B cell (primary cell): ENCODE data around the gene TENT4B. TPM values are rescaled to one million over a fixed set of nuclear protein-coding genes. Genes with fewer than 3 reads are reported as not detected.
A peak's percentile ranks its signal among the peaks of the same experiment; 100 is the strongest.

Experiments
- ATAC-seq: fragments of 200-7000 bp; cut with Tn5 transposase; one replicate; pipeline ENCODE4 v1.10.0; 2021; ENCODE audit warnings: low read depth, mild to moderate bottlenecking, moderate number of reproducible peaks, moderate library complexity
- CTCF ChIA-PET: fragments of 350-600 bp; sonication (Branson Sonifier 250); formaldehyde crosslinking; loops from one replicate; lab custom pipeline; 2021; ENCODE audit warnings: antibody characterized with exemption, inconsistent platforms; lab: Charles Lee
- POLR2A ChIA-PET: fragments of 350-600 bp; sonication (Branson Sonifier 250); formaldehyde crosslinking; loops from one replicate; lab custom pipeline; 2021; ENCODE audit warnings: antibody characterized with exemption; lab: Charles Lee
- DNase-seq: peaks from one replicate; pipeline ENCODE4 v3.0.0; 2013
- H2AFZ ChIP-seq: 2 replicates; pipeline ENCODE4 v1.6.1; 2012; ENCODE audit warnings: mild to moderate bottlenecking, low read depth, low read length; ENCODE audit not compliant: insufficient read depth, poor library complexity, severe bottlenecking
- H3K27ac ChIP-seq, 2 donors: 1 replicate in 1 of 2; 2 replicates in 1 of 2; pipeline ENCODE4 v1.5.1; 2012 to 2013; ENCODE audit warnings: low read length in 2 of 2, mild to moderate bottlenecking in 2 of 2, moderate library complexity in 1 of 2
- H3K27me3 ChIP-seq, 4 experiments: fragments of 200-600 bp in 1 of 4; sonication (generic) in 1 of 4; replicated peaks in 1 of 4; 1 replicate in 2 of 4; 2 replicates in 2 of 4; pipeline versions ENCODE4 v1.6.1 to v1.7.0; 2013 to 2016; ENCODE audit warnings: low read length in 3 of 4, mild to moderate bottlenecking in 2 of 4, mixed read lengths in 1 of 4, moderate library complexity in 1 of 4; ENCODE audit not compliant: insufficient read depth in 4 of 4, control insufficient read depth in 3 of 4; ENCODE audit errors: control extremely low read depth in 1 of 4
- H3K36me3 ChIP-seq, 2 experiments: replicated peaks in 1 of 2; 1 replicate in 1 of 2; 2 replicates in 1 of 2; pipeline versions ENCODE4 v1.6.1 to v1.7.1; 2013; ENCODE audit warnings: low read length in 1 of 2; ENCODE audit not compliant: insufficient read depth in 2 of 2, control insufficient read depth in 1 of 2; ENCODE audit errors: control extremely low read depth in 1 of 2, extremely low read depth in 1 of 2
- H3K4me1 ChIP-seq, 2 donors: fragments of 200-600 bp in 1 of 2; sonication (generic) in 1 of 2; 1 replicate in 1 of 2; 2 replicates in 1 of 2; pipeline versions ENCODE4 v1.5.1 to v1.6.1; 2013 to 2017; ENCODE audit warnings: low read length in 2 of 2; ENCODE audit not compliant: control insufficient read depth in 2 of 2, insufficient read depth in 2 of 2
- H3K4me2 ChIP-seq: replicated peaks from 2 replicates; pipeline ENCODE3; 2012; ENCODE audit warnings: mild to moderate bottlenecking, low read depth, low read length; ENCODE audit not compliant: poor library complexity, severe bottlenecking
- H3K4me3 ChIP-seq, 5 experiments: fragments of 200-600 bp in 1 of 5; sonication (generic) in 1 of 5; 1 replicate in 3 of 5; 2 replicates in 2 of 5; pipeline versions ENCODE4 v1.5.1 to v1.7.0; 2011 to 2016; ENCODE audit warnings: low read length in 4 of 5, mild to moderate bottlenecking in 4 of 5, low read depth in 2 of 5, control low read depth in 1 of 5, moderate library complexity in 1 of 5; ENCODE audit not compliant: insufficient read depth in 1 of 5; ENCODE audit errors: control extremely low read depth in 1 of 5, extremely low read depth in 1 of 5
- H3K79me2 ChIP-seq: fragments of 200-600 bp; sonication (generic); one replicate; pipeline ENCODE4 v1.6.0; 2016; ENCODE audit warnings: low read length; ENCODE audit not compliant: control insufficient read depth, insufficient read depth
- H3K9ac ChIP-seq: fragments of 200-600 bp; sonication (generic); 2 replicates; pipeline ENCODE4 v1.6.1; 2017; ENCODE audit warnings: mild to moderate bottlenecking, low read length, moderate library complexity
- H3K9me3 ChIP-seq, 3 donors: one replicate each; pipeline versions ENCODE4 v1.6.1 to v1.7.1; 2013; ENCODE audit warnings: low read length in 2 of 3; ENCODE audit not compliant: control insufficient read depth in 2 of 3, insufficient read depth in 1 of 3; ENCODE audit errors: control extremely low read depth in 1 of 3
- H4K20me1 ChIP-seq: 2 replicates; pipeline ENCODE4 v1.6.0; 2012; ENCODE audit warnings: mild to moderate bottlenecking, low read length; ENCODE audit not compliant: insufficient read depth, control insufficient read depth, poor library complexity, severe bottlenecking
- H3K27ac Mint-ChIP-seq: one replicate; pipeline ENCODE4 v1.8.0; 2021; ENCODE audit warnings: mixed read lengths
- H3K27me3 Mint-ChIP-seq: one replicate; pipeline ENCODE4 v1.8.0; 2021; ENCODE audit warnings: mixed read lengths
- H3K4me1 Mint-ChIP-seq: one replicate; pipeline ENCODE4 v1.8.0; 2021; ENCODE audit warnings: mixed read lengths
- H3K4me3 Mint-ChIP-seq: one replicate; pipeline ENCODE4 v1.8.0; 2021; ENCODE audit warnings: mixed read lengths
- H3K9me3 Mint-ChIP-seq: one replicate; pipeline ENCODE4 v1.8.0; 2022; ENCODE audit warnings: mixed read lengths; ENCODE audit not compliant: insufficient read depth
- EZH2 ChIP-seq: IDR thresholded peaks from 2 replicates; pipeline ENCODE4 v1.6.1; 2012; ENCODE audit warnings: borderline replicate concordance, low read depth, mild to moderate bottlenecking, moderate library complexity, low read length; ENCODE audit not compliant: insufficient read depth, poor library complexity, severe bottlenecking
- WGBS: methylation state at CpG from one replicate; pipeline ENCODE4 v1.1.5; 2013; ENCODE audit warnings: missing lambda C conversion rate; ENCODE audit not compliant: insufficient coverage; 5-methylcytosine and 5-hydroxymethylcytosine counted together
- intact Hi-C: fragments of 100-400 bp; cut with micrococcal nuclease; formaldehyde crosslinking; loops from one replicate; pipeline ENCODE4 v1.10.0; 2022
- polyA plus RNA-seq: library from polyadenylated mRNA; depleted of rRNA; stranded (reverse); fragments of >200 nt; gene quantifications from 2 replicates; pipeline ENCODE4 v1.2.3, GENCODE V29; 2012
- total RNA-seq, 2 donors: library from RNA; stranded (reverse); fragments of 120-200 nt in 1 of 2; gene quantifications; 1 replicate in 1 of 2; 2 replicates in 1 of 2; pipeline versions ENCODE4 v1.2.3 to v1.2.4, GENCODE V29; 2013 to 2022
- TF ChIP-seq, protein P1 (sequence below): fragments of 200-600 bp; IDR thresholded peaks from one replicate; pipeline ENCODE4 v1.8.0; 2022; ENCODE audit warnings: antibody characterized with exemption, mild to moderate bottlenecking

Gene TENT4B
- total and polyA plus RNA-seq, 2 donors (not counting 1 experiment from before 2014, with no cell fraction given) = 6.1 to 17.1 TPM

DNA sequence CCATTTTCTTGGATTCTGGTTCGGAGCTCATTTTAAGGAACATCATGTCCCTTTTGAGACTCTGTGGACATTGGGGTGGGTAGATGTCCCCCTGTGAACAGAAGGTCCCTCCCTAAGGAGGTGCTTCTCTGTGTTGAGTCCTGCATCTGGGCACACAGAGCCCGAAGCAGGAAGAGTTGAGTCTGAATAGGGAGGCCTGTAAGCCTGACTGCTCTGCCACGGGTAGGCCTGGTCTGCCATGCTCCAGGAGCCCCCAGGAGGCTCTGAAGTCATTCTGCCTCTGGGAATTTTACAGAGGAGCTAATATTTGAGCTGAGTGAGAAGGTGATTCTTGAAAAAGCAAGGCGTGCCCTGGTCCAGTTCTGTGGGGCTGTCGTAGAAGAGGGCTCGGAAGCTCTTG lies 50.6 kb downstream of the TENT4B start:
- no peak overlapping the region for H3K27ac ChIP-seq
- TF ChIP-seq EZH2 = no peak
- TF ChIP-seq, protein P1, sequence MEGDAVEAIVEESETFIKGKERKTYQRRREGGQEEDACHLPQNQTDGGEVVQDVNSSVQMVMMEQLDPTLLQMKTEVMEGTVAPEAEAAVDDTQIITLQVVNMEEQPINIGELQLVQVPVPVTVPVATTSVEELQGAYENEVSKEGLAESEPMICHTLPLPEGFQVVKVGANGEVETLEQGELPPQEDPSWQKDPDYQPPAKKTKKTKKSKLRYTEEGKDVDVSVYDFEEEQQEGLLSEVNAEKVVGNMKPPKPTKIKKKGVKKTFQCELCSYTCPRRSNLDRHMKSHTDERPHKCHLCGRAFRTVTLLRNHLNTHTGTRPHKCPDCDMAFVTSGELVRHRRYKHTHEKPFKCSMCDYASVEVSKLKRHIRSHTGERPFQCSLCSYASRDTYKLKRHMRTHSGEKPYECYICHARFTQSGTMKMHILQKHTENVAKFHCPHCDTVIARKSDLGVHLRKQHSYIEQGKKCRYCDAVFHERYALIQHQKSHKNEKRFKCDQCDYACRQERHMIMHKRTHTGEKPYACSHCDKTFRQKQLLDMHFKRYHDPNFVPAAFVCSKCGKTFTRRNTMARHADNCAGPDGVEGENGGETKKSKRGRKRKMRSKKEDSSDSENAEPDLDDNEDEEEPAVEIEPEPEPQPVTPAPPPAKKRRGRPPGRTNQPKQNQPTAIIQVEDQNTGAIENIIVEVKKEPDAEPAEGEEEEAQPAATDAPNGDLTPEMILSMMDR = no peak
- ChIA-PET CTCF (interaction anchor here (1.0 kb wide), 2 partner anchors 9 to 10 kb away, joined by 3 to 4 read pairs; no protein-coding TSS in a partner anchor), POLR2A (no interaction called here)
- intact Hi-C loops = no loop called here
- H3K27me3 Mint-ChIP-seq = no peaks in the 10 kb centered on the region
- H2AFZ ChIP-seq = no peak overlapping the region
- peaks cover 5 to 8% of the 10 kb centered on the region in 2 donors for H3K4me1 ChIP-seq
- H4K20me1 ChIP-seq = peaks cover 40% of the 10 kb centered on the region
- H3K36me3 ChIP-seq = no peaks in the 10 kb centered on the region
- no peaks in the 10 kb centered on the region for H3K9me3 ChIP-seq
- no peaks in the 10 kb centered on the region for H3K9me3 Mint-ChIP-seq
- peaks cover 51% of the 10 kb centered on the region for H3K79me2 ChIP-seq
- H3K9ac ChIP-seq = no peak overlapping the region
- H3K4me3 ChIP-seq = no peak overlapping the region
- DNase-seq (no peak), ATAC-seq (no peak)
- 92% methylated on average over 6 of the region's 6 CpGs for WGBS
- H3K27ac Mint-ChIP-seq = peak overlapping the region; percentile 27
- no peak overlapping the region for H3K4me3 Mint-ChIP-seq
- no peaks in the 10 kb centered on the region for H3K27me3 ChIP-seq
- no peak overlapping the region for H3K4me2 ChIP-seq
- peaks cover 46% of the 10 kb centered on the region for H3K4me1 Mint-ChIP-seq

DNA sequence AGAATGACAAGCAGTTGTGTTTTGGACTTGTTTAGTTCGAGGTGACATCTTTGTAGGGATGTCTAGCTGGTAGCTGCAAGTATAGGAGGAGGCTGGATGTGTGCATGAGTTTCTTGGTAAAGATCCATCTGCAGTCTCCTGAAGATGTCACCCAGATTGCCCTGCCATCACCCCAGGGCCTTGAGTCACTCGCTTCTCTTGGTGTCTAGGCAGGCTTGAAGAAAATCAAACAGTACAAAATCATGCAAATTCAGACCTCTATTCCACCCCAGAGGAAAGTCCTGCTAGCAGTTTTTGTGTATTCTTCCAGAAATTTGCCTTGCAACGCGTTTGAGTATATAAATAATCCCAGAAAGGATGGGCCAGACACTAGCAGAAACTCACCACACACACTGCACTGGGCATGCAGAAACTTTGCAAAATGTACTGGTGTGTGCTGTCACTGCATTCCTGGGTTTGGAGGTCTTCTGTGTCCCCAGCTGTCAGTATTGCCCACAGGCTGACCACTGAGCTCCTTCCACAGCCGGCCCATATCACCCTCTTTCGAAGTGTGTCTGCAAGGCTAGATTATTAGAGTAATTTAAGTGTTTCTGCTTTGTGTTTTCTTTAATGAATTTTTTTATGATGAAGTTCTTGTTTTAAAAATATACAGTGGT lies 51.5 kb downstream of the TENT4B start:
- no peak overlapping the region for H3K4me2 ChIP-seq
- 71% methylated on average over 1 of the region's 6 CpGs for WGBS
- ChIA-PET POLR2A (no interaction called here), CTCF (interaction anchor here (1.0 kb wide), 2 partner anchors 8 to 10 kb away, joined by 3 to 4 read pairs; no protein-coding TSS in a partner anchor)
- H3K27me3 Mint-ChIP-seq = no peaks in the 10 kb centered on the region
- intact Hi-C loops = no loop called here
- no peak overlapping the region for H3K4me3 ChIP-seq
- no peaks in the 10 kb centered on the region for H3K27me3 ChIP-seq
- no peak for DNase-seq
- H3K4me3 Mint-ChIP-seq = no peak overlapping the region
- H3K9me3 Mint-ChIP-seq = no peaks in the 10 kb centered on the region
- no peaks in the 10 kb centered on the region for H3K9me3 ChIP-seq
- no peak for TF ChIP-seq EZH2
- TF ChIP-seq, protein P1 = no peak
- H3K27ac Mint-ChIP-seq = no peak overlapping the region
- H3K4me1 Mint-ChIP-seq = peaks cover 48% of the 10 kb centered on the region
- no peak overlapping the region for H3K9ac ChIP-seq
- peaks cover 42% of the 10 kb centered on the region for H3K79me2 ChIP-seq
- H4K20me1 ChIP-seq = peaks cover 32% of the 10 kb centered on the region
- no peak for ATAC-seq
- no peak overlapping the region for H3K27ac ChIP-seq
- no peaks in the 10 kb centered on the region for H3K36me3 ChIP-seq
- H2AFZ ChIP-seq = no peak overlapping the region
- peaks cover 9 to 16% of the 10 kb centered on the region in 2 donors for H3K4me1 ChIP-seq
